ENCODE measurements around the gene EDIL3.

GRCh38 chr5:84032324-84032723 lies 352.4 kb downstream of the EDIL3 start:
- TF ChIP-seq POLR2AphosphoS5 (IDR thresholded peaks at IDR 0.05) (no peak), CTCF (IDR thresholded peaks at IDR 0.05) (no peak), POLR2A (IDR thresholded peaks at IDR 0.05) (no peak), EP300 (IDR thresholded peaks at IDR 0.05) (no peak)

Measured in sigmoid colon (tissue), 4 donors.